ENCODE measurements around the gene MSLN.

- TF ChIP-seq TAF1 (IDR thresholded peaks at IDR 0.05; ENCODE audit: borderline replicate concordance, low read depth, low read length) (no peak), POLR2A (IDR thresholded peaks at IDR 0.05; ENCODE audit: low read depth, low read length) (no peak), POLR2AphosphoS5 (IDR thresholded peaks at IDR 0.05; ENCODE audit: low read depth, low read length) (no peak)
Observed at GRCh38 chr16:716200-716568, 44.4 kb upstream of the MSLN start.

Data from GM12892 (cell line).